BLaER1 (cell line): ENCODE results near the gene RDH5.

Source experiments
- H3K27ac ChIP-seq: shearing (Covaris generic); formaldehyde crosslinking; 2 replicates; pipeline ENCODE4 v1.8.1; 2022
- H3K27me3 ChIP-seq: shearing (Covaris generic); formaldehyde crosslinking; 2 replicates; pipeline ENCODE4 v1.8.1; 2022
- H3K36me3 ChIP-seq: shearing (Covaris generic); formaldehyde crosslinking; 2 replicates; pipeline ENCODE4 v1.8.1; 2022
- H3K4me1 ChIP-seq: shearing (Covaris generic); formaldehyde crosslinking; 2 replicates; pipeline ENCODE4 v1.8.1; 2022
- H3K4me2 ChIP-seq: shearing (Covaris generic); formaldehyde crosslinking; 2 replicates; pipeline ENCODE4 v1.8.1; 2022
- H3K4me3 ChIP-seq: shearing (Covaris generic); formaldehyde crosslinking; 2 replicates; pipeline ENCODE4 v1.8.1; 2022
- H3K9ac ChIP-seq: shearing (Covaris generic); formaldehyde crosslinking; 2 replicates; pipeline ENCODE4 v1.8.1; 2022
- H3K9me3 ChIP-seq: shearing (Covaris generic); formaldehyde crosslinking; 2 replicates; pipeline ENCODE4 v1.8.1; 2022
- H4K20me1 ChIP-seq: shearing (Covaris generic); formaldehyde crosslinking; 2 replicates; pipeline ENCODE4 v1.8.1; 2022
- Cebpa-rat ChIP-seq: shearing (Covaris generic); IDR thresholded peaks from 2 replicates; pipeline ENCODE4 v1.8.1; 2022

Gene RDH5, protein sequence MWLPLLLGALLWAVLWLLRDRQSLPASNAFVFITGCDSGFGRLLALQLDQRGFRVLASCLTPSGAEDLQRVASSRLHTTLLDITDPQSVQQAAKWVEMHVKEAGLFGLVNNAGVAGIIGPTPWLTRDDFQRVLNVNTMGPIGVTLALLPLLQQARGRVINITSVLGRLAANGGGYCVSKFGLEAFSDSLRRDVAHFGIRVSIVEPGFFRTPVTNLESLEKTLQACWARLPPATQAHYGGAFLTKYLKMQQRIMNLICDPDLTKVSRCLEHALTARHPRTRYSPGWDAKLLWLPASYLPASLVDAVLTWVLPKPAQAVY

DNA sequence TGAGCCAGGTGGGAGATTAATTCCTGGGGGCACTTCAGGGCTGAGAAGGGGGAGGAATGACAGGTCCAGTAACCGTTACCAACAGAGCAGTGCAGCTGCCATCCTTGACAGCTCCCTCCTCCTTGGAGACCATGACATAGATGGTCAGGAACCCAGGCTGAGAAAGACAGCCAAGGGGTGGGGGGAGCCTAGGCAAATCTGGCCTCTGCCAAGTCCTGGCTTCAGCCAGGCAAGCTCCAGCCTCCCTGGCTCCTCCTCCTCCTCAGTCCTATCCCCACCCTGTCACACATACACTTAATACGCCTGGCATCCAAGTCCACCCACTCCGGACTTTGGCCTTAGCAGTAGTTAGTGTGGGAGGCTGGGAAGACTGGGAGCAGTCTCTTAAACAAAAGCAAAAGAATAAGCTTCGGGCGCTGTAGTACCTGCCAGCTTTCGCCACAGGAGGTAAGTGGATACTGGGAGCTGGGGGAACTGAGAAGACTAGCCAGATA, at the start of gene RDH5:
RDH5 (plus strand) TSS at position 323 of the 494 bp plus-strand sequence. CDS start 792 bp downstream, outside the sequence.
- H3K9me3 ChIP-seq: no peaks in the 10 kb centered on the region
- no peak within 1 kb of the TSS for H3K4me3 ChIP-seq
- H3K4me2 ChIP-seq: peak within 1 kb of the TSS; percentile 18
- H3K27me3 ChIP-seq: no peaks in the 10 kb centered on the region
- peaks cover 93% of the 10 kb centered on the region for H3K4me1 ChIP-seq
- H3K27ac ChIP-seq: no peak within 1 kb of the TSS
- H4K20me1 ChIP-seq: peaks cover 4% of the 10 kb centered on the region; the same call in 1 of the 2 replicates
- TF ChIP-seq Cebpa-rat: no peak
- H3K9ac ChIP-seq: peak within 1 kb of the TSS; percentile 11; the same call in 1 of the 2 replicates
- H3K36me3 ChIP-seq: peaks cover 35% of the 10 kb centered on the region

GRCh38 chr12:55671746-55672145, 48.4 kb upstream of the RDH5 start:
- no peak for TF ChIP-seq Cebpa-rat
- Histone ChIP-seq H3K4me1 (peaks cover 12% of the 10 kb centered on the region), H3K9me3 (no peaks in the 10 kb centered on the region), H3K27me3 (no peaks in the 10 kb centered on the region), H4K20me1 (no peaks in the 10 kb centered on the region), H3K36me3 (no peaks in the 10 kb centered on the region), H3K9ac (no peak overlapping the region), H3K4me2 (no peak overlapping the region), H3K27ac (no peak overlapping the region), H3K4me3 (no peak overlapping the region)

DNA sequence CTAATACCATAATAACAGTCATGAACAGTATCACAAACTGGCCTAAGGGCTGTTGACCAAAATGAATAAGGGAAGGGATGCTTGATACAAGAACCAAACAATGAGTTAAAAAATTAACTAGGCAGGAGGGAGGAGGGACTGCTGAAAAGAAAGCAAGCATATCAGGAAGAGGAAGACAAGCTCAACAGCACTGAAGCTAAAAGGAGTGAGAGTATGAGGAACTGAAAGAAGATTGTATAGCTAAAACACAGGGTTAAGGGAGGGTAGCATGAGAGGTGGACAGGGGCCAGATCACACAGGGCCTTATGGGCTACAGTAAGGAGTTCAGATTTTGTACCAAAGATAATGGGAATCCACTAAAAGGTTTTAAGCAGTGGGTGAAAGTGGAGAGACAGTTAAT, 46.6 kb upstream of the RDH5 start:
- Histone ChIP-seq H3K4me2 (peak overlapping the region; percentile 52), H4K20me1 (no peaks in the 10 kb centered on the region), H3K9me3 (no peaks in the 10 kb centered on the region), H3K27ac (peak overlapping the region; percentile 70), H3K9ac (peak overlapping the region; percentile 40; the same call in 1 of the 2 replicates), H3K27me3 (no peaks in the 10 kb centered on the region), H3K36me3 (no peaks in the 10 kb centered on the region), H3K4me3 (no peak overlapping the region), H3K4me1 (peaks cover 12% of the 10 kb centered on the region)
- no peak for TF ChIP-seq Cebpa-rat

- Histone ChIP-seq H3K9ac (no peak overlapping the region), H3K27ac (no peak overlapping the region), H3K4me2 (no peak overlapping the region), H3K4me1 (peaks cover 12% of the 10 kb centered on the region), H3K9me3 (no peaks in the 10 kb centered on the region), H4K20me1 (no peaks in the 10 kb centered on the region), H3K36me3 (no peaks in the 10 kb centered on the region), H3K27me3 (no peaks in the 10 kb centered on the region), H3K4me3 (no peak overlapping the region)
- TF ChIP-seq Cebpa-rat: no peak
Measured at GRCh38 chr12:55675666-55676065, 44.5 kb upstream of the RDH5 start.

DNA sequence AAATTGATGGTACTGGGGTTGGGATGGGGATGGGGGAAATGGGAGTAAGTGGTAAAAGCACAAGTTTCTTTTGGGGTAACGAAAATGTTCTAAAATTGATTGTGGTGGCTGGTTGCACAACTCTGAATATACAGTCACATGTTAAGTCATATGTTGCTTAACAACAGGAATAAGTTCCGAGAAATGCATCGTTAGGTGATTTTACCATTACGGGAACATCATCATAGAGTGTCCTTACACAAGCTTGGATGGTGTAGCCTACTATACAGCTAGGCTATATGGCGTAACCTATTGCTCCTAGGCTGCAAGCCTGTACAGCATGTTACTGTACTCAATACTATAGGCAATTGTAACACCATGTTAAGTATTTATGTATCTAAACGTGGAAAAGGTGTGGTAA, 43.5 kb upstream of the RDH5 start:
- Histone ChIP-seq H3K4me1 (peaks cover 17% of the 10 kb centered on the region), H3K36me3 (no peaks in the 10 kb centered on the region), H3K4me2 (no peak overlapping the region), H3K27me3 (no peaks in the 10 kb centered on the region), H4K20me1 (no peaks in the 10 kb centered on the region), H3K4me3 (no peak overlapping the region), H3K9me3 (no peaks in the 10 kb centered on the region), H3K9ac (no peak overlapping the region), H3K27ac (no peak overlapping the region)
- no peak for TF ChIP-seq Cebpa-rat

GRCh38 chr12:55679691-55680090, 40.5 kb upstream of the RDH5 start:
- TF ChIP-seq Cebpa-rat: no peak
- no peaks in the 10 kb centered on the region for H3K36me3 ChIP-seq
- H3K9ac ChIP-seq: no peak overlapping the region
- H3K9me3 ChIP-seq: no peaks in the 10 kb centered on the region
- H4K20me1 ChIP-seq: no peaks in the 10 kb centered on the region
- H3K4me2 ChIP-seq: no peak overlapping the region
- H3K27me3 ChIP-seq: no peaks in the 10 kb centered on the region
- peaks cover 20% of the 10 kb centered on the region for H3K4me1 ChIP-seq
- H3K4me3 ChIP-seq: no peak overlapping the region
- no peak overlapping the region for H3K27ac ChIP-seq

- H3K9me3 ChIP-seq: no peaks in the 10 kb centered on the region
- no peak for TF ChIP-seq Cebpa-rat
- no peak overlapping the region for H3K4me3 ChIP-seq
- H3K27me3 ChIP-seq: no peaks in the 10 kb centered on the region
- H3K36me3 ChIP-seq: no peaks in the 10 kb centered on the region
- peaks cover 20% of the 10 kb centered on the region for H3K4me1 ChIP-seq
- H4K20me1 ChIP-seq: no peaks in the 10 kb centered on the region
- no peak overlapping the region for H3K9ac ChIP-seq
- H3K4me2 ChIP-seq: peak overlapping the region; percentile 24
- H3K27ac ChIP-seq: no peak overlapping the region
Measured at GRCh38 chr12:55681142-55682077, 38.8 kb upstream of the RDH5 start.

DNA sequence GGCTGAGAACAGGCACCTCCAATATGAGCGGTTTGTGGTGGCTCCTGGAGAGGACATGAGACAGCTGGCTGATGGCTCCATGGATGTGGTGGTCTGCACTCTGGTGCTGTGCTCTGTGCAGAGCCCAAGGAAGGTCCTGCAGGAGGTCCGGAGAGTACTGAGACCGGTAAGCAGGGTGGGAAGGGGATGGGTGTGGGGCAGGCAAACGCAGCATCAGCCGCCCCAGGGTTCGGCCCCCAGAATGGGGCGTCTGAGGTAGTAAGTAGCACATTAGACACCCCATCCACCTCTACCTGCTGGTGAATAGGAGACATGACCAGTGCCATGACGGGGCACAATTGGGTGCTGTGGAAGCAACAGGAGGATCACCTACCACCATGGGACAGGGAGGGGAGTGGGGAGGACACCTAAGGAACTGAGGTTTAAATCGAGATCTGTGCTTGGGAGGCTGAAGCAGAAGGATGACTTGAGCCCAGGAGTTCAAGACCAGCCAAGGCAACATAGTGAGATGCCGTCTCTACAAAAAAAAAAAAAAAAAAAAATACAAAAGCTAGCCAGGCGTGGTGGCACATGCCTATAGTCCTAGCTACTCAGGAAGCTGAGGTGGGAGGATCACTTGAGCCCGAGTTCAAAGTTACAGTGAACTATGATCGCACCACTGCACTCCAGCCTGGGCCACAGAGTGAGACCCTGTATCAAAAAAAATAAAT, 38.0 kb upstream of the RDH5 start:
- no peak overlapping the region for H3K4me3 ChIP-seq
- TF ChIP-seq Cebpa-rat: no peak
- H3K4me1 ChIP-seq: peaks cover 20% of the 10 kb centered on the region
- peak overlapping the region; percentile 22 for H3K4me2 ChIP-seq
- H3K9me3 ChIP-seq: no peaks in the 10 kb centered on the region
- no peak overlapping the region for H3K9ac ChIP-seq
- no peaks in the 10 kb centered on the region for H4K20me1 ChIP-seq
- H3K27ac ChIP-seq: no peak overlapping the region
- H3K36me3 ChIP-seq: no peaks in the 10 kb centered on the region
- H3K27me3 ChIP-seq: no peaks in the 10 kb centered on the region

- Histone ChIP-seq H3K4me1 (peaks cover 20% of the 10 kb centered on the region), H3K36me3 (no peaks in the 10 kb centered on the region), H3K9ac (no peak overlapping the region), H4K20me1 (no peaks in the 10 kb centered on the region), H3K27me3 (no peaks in the 10 kb centered on the region), H3K4me2 (no peak overlapping the region), H3K9me3 (no peaks in the 10 kb centered on the region), H3K4me3 (no peak overlapping the region), H3K27ac (no peak overlapping the region)
- TF ChIP-seq Cebpa-rat: no peak
Measured at GRCh38 chr12:55683676-55684075, 36.5 kb upstream of the RDH5 start.
